ENCODE results near the gene SSH3. TPM values are rescaled to one million over a fixed set of nuclear protein-coding genes. Genes with fewer than 3 reads are reported as not detected.

SSH3 gene
- total RNA-seq, 1 experiment from 2014 or later: 57.8 TPM

DNA sequence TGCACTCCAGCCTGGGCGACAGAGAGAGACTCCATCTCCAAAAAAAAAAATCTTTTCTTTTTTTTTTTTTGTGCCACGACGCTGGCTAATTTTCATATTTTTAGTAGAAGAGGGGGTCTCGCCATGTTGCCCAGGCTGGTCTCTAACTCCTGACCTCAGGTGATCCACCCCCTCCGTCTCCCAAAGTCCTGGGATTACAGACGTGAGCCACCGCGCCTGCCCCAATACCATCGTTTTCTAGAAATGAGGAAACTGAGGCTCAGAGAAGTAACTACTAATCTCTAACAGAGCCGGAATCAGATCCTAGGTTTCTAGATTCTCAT, 13.5 kb downstream of the SSH3 start:
- TF ChIP-seq SP1 (IDR thresholded peaks at IDR 0.05; ENCODE audit: low read depth): no peak
- TF ChIP-seq EZH2phosphoT487 (IDR thresholded peaks at IDR 0.05; ENCODE audit: borderline replicate concordance): no peak
- TF ChIP-seq CBX3 (IDR thresholded peaks at IDR 0.05; ENCODE audit: low read depth): no peak; the same call in 1 of the 2 replicates
- TF ChIP-seq REST (IDR thresholded peaks at IDR 0.05; ENCODE audit: low read depth): no peak
- TF ChIP-seq POLR2A (IDR thresholded peaks at IDR 0.05; ENCODE audit: borderline replicate concordance, extremely low read depth, insufficient read depth, insufficient read length): no peak
- no peak for TF ChIP-seq EZH2 (IDR thresholded peaks at IDR 0.05)
- Histone ChIP-seq H3K4me3 (replicated peaks in 1 of 2; ENCODE audit: low read depth in 1 of 2, low read length in 2 of 2) (peak overlapping the region; percentile 81 to 90), H3K36me3 (ENCODE audit: control insufficient read depth in 1 of 2, insufficient read depth in 2 of 2, low read length in 2 of 2) (no peaks in the 10 kb centered on the region), H3K9me2 (ENCODE audit: insufficient read depth) (no peaks in the 10 kb centered on the region), H3K27me3 (ENCODE audit: insufficient read depth, low read length) (no peaks in the 10 kb centered on the region), H4K20me1 (ENCODE audit: insufficient read depth) (no peaks in the 10 kb centered on the region), H3K4me1 (ENCODE audit: control insufficient read depth in 1 of 2, insufficient read depth in 2 of 2, low read length in 2 of 2) (peaks cover 13 to 33% of the 10 kb centered on the region in 2 experiments; a peak in 3 of 4 replicates), H3K79me2 (ENCODE audit: insufficient read depth, low read length) (peaks cover 11% of the 10 kb centered on the region; the same call in 1 of the 2 replicates), H2AFZ (ENCODE audit: low read depth, low read length, poor library complexity, severe bottlenecking) (peak overlapping the region; percentile 86), H3K9ac (ENCODE audit: low read length) (peak overlapping the region; percentile 88), H3K27ac (ENCODE audit: low read depth, low read length) (peak overlapping the region; percentile 87), H3K4me2 (ENCODE audit: low read length) (peak overlapping the region; percentile 78), H3K9me3 (ENCODE audit: control insufficient read depth in 1 of 2, insufficient read depth in 1 of 2, low read depth in 1 of 2, low read length in 2 of 2) (no peaks in the 10 kb centered on the region)
- no TSS peak for BruUV-seq (replicated peaks)
- ChIA-PET CTCF (interaction anchor here (0.7 to 3.2 kb wide), 27 partner anchors 10 to 262 kb away, joined by 3 to 60 read pairs (median 5); partner anchors contain the start of genes ANKRD13D, GRK2, POLD4 and PPP1CA), RAD21 (ENCODE audit: low non-redundant PET in 1 of 2, low total read pairs in 2 of 2, uncharacterized antibody in 2 of 2, unreplicated experiment in 2 of 2) (interaction anchor here (0.7 to 2.4 kb wide), 8 partner anchors 14 to 236 kb away, joined by 3 to 8 read pairs (median 5); partner anchors contain the start of gene SSH3 (in 1 of the 2)), POLR2A (interaction anchor here (0.7 to 1.9 kb wide), 7 partner anchors 14 to 261 kb away, joined by 3 to 7 read pairs (median 5); partner anchors contain the start of gene SSH3)
- DNase-seq (ENCODE audit: low read depth, low spot score) (no peak), ATAC-seq (peak; percentile 7)
- intact Hi-C loops (cut with micrococcal nuclease): loop anchor here (1.0 to 2.0 kb wide), 4 partner anchors 51 to 262 kb away; partner anchors contain the start of gene GRK2

Measured in HCT116 (cell line).